GM12875 (cell line): Measurements from ENCODE around the gene ZNF335.
A peak's percentile ranks its signal among the peaks of the same experiment; 100 is the strongest.

Source experiments
- H3K4me3 ChIP-seq: one replicate; pipeline ENCODE4 v1.5.1; 2011; ENCODE audit warnings: low read depth, low read length, control low read depth
- CTCF ChIP-seq: IDR thresholded peaks from 2 replicates; pipeline ENCODE4 v1.5.1; 2011; ENCODE audit warnings: low read depth, mild to moderate bottlenecking, control low read depth, inconsistent platforms, low read length, moderate library complexity, borderline replicate concordance; ENCODE audit not compliant: insufficient read depth

The ZNF335 gene

GRCh38 chr20:46014517-46015396 lies 42.8 kb upstream of the ZNF335 start:
- no peak for TF ChIP-seq CTCF
- H3K4me3 ChIP-seq: no peak overlapping the region

GRCh38 chr20:46013829-46014516 lies 42.0 kb upstream of the ZNF335 start:
- peak; percentile 89 for TF ChIP-seq CTCF
- peak overlapping the region; percentile 12 for H3K4me3 ChIP-seq

- H3K4me3 ChIP-seq: no peak overlapping the region
Measured at GRCh38 chr20:46013322-46013828, 41.4 kb upstream of the ZNF335 start.

GRCh38 chr20:46012921-46013320 lies 40.9 kb upstream of the ZNF335 start:
- no peak for TF ChIP-seq CTCF
- no peak overlapping the region for H3K4me3 ChIP-seq

More at GRCh38 chr20:46013322-46013828, 41.4 kb upstream of the ZNF335 start:
- no peak for TF ChIP-seq CTCF

- peak; percentile 51 for TF ChIP-seq CTCF
- no peak overlapping the region for H3K4me3 ChIP-seq
Measured at GRCh38 chr20:46011631-46012482, 39.9 kb upstream of the ZNF335 start.

- peak overlapping the region; percentile 2 for H3K4me3 ChIP-seq
- no peak for TF ChIP-seq CTCF
Measured at GRCh38 chr20:46010491-46011391, 38.7 kb upstream of the ZNF335 start.
